KOPT-K1 (cell line): ENCODE results near the gene SCGN.

Experiments
- H3K27ac ChIP-seq: fragments of 200-600 bp; sonication (generic); 2 replicates; pipeline ENCODE4 v1.5.1; 2016; ENCODE audit warnings: antibody characterized with exemption, mild to moderate bottlenecking, low read depth, low read length; ENCODE audit not compliant: poor library complexity, severe bottlenecking
- H3K36me3 ChIP-seq: fragments of 200-600 bp; sonication (generic); 2 replicates; pipeline ENCODE4 v1.5.1; 2017; ENCODE audit warnings: antibody characterized with exemption, mild to moderate bottlenecking, low read length, moderate library complexity; ENCODE audit not compliant: insufficient read depth
- H3K9me3 ChIP-seq: fragments of 200-600 bp; sonication (generic); 2 replicates; pipeline ENCODE4 v1.5.1; 2017; ENCODE audit warnings: antibody characterized with exemption, low read length, mild to moderate bottlenecking; ENCODE audit not compliant: insufficient read depth, poor library complexity, severe bottlenecking

The SCGN gene

GRCh38 chr6:25659633-25660368 lies 7.8 kb downstream of the SCGN start:
- no peaks in the 10 kb centered on the region for H3K36me3 ChIP-seq
- no peaks in the 10 kb centered on the region for H3K9me3 ChIP-seq
- H3K27ac ChIP-seq = no peak overlapping the region

GRCh38 chr6:25660512-25660911 lies 8.5 kb downstream of the SCGN start:
- H3K36me3 ChIP-seq = no peaks in the 10 kb centered on the region
- H3K27ac ChIP-seq = no peak overlapping the region
- H3K9me3 ChIP-seq = no peaks in the 10 kb centered on the region

- H3K9me3 ChIP-seq = no peaks in the 10 kb centered on the region
- H3K36me3 ChIP-seq = no peaks in the 10 kb centered on the region
- no peak overlapping the region for H3K27ac ChIP-seq
Observed at GRCh38 chr6:25661129-25661779, 9.2 kb downstream of the SCGN start.

- no peaks in the 10 kb centered on the region for H3K36me3 ChIP-seq
- no peak overlapping the region for H3K27ac ChIP-seq
- H3K9me3 ChIP-seq = no peaks in the 10 kb centered on the region
Observed at GRCh38 chr6:25665455-25665854, 13.4 kb downstream of the SCGN start.

- Histone ChIP-seq H3K27ac (no peak overlapping the region), H3K36me3 (no peaks in the 10 kb centered on the region), H3K9me3 (no peaks in the 10 kb centered on the region)
Observed at GRCh38 chr6:25669413-25669812, 17.4 kb downstream of the SCGN start.

- no peaks in the 10 kb centered on the region for H3K9me3 ChIP-seq
- no peak overlapping the region for H3K27ac ChIP-seq
- H3K36me3 ChIP-seq = no peaks in the 10 kb centered on the region
Observed at GRCh38 chr6:25670208-25670607, 18.2 kb downstream of the SCGN start.

- Histone ChIP-seq H3K27ac (no peak overlapping the region), H3K36me3 (no peaks in the 10 kb centered on the region), H3K9me3 (no peaks in the 10 kb centered on the region)
Observed at GRCh38 chr6:25670793-25671513, 18.9 kb downstream of the SCGN start.

- no peak overlapping the region for H3K27ac ChIP-seq
- no peaks in the 10 kb centered on the region for H3K9me3 ChIP-seq
- no peaks in the 10 kb centered on the region for H3K36me3 ChIP-seq
Observed at GRCh38 chr6:25671652-25672051, 19.6 kb downstream of the SCGN start.

GRCh38 chr6:25675167-25675566 lies 23.2 kb downstream of the SCGN start:
- Histone ChIP-seq H3K9me3 (no peaks in the 10 kb centered on the region), H3K27ac (no peak overlapping the region), H3K36me3 (no peaks in the 10 kb centered on the region)

- Histone ChIP-seq H3K27ac (no peak overlapping the region), H3K9me3 (no peaks in the 10 kb centered on the region), H3K36me3 (no peaks in the 10 kb centered on the region)
Observed at GRCh38 chr6:25676775-25677174, 24.8 kb downstream of the SCGN start.

GRCh38 chr6:25681848-25682247 lies 29.8 kb downstream of the SCGN start:
- Histone ChIP-seq H3K27ac (no peak overlapping the region), H3K9me3 (no peaks in the 10 kb centered on the region), H3K36me3 (no peaks in the 10 kb centered on the region)

- H3K36me3 ChIP-seq = no peaks in the 10 kb centered on the region
- H3K27ac ChIP-seq = no peak overlapping the region
- H3K9me3 ChIP-seq = no peaks in the 10 kb centered on the region
Observed at GRCh38 chr6:25682324-25682723, 30.3 kb downstream of the SCGN start.

- Histone ChIP-seq H3K36me3 (no peaks in the 10 kb centered on the region), H3K9me3 (no peaks in the 10 kb centered on the region), H3K27ac (no peak overlapping the region)
Observed at GRCh38 chr6:25684565-25684964, 32.5 kb downstream of the SCGN start.

GRCh38 chr6:25685251-25685650 lies 33.2 kb downstream of the SCGN start:
- Histone ChIP-seq H3K36me3 (no peaks in the 10 kb centered on the region), H3K27ac (no peak overlapping the region), H3K9me3 (no peaks in the 10 kb centered on the region)

- Histone ChIP-seq H3K36me3 (no peaks in the 10 kb centered on the region), H3K27ac (no peak overlapping the region)
Observed at GRCh38 chr6:25685896-25686295, 33.9 kb downstream of the SCGN start.

More at GRCh38 chr6:25685896-25686295, 33.9 kb downstream of the SCGN start:
- H3K9me3 ChIP-seq = no peaks in the 10 kb centered on the region
